ENCODE data around the gene SMG6.
"Not testable (repeated sequence)": the region's sequence is repeated elsewhere in the genome, so short reads cannot be mapped to it uniquely, and the experiment has no call there.

The SMG6 gene

GRCh38 chr17:2303204-2304188, at the start of gene SMG6, which contains the start of gene SRR:
TSS of gene SMG6 (minus strand) at chr17:2303785. CDS start at chr17:2303720, 65 bp downstream.
TSS of gene SRR (plus strand) at chr17:2303950. CDS start at chr17:2315561, 11,611 bp downstream.
- peak; percentile 95 for DNase-seq

GRCh38 chr17:2351269-2351668, 47.7 kb upstream of the SMG6 start:
- no peak for DNase-seq

- no peak for DNase-seq
Measured at GRCh38 chr17:2347805-2348685, 44.5 kb upstream of the SMG6 start.

- DNase-seq, result no peak
Measured at GRCh38 chr17:2346475-2346874, 42.9 kb upstream of the SMG6 start.

GRCh38 chr17:2344528-2344927, 40.9 kb upstream of the SMG6 start:
- DNase-seq, result no peak

- peak; percentile 19 for DNase-seq
Measured at GRCh38 chr17:2343421-2343820, 39.8 kb upstream of the SMG6 start.

- DNase-seq, result no peak
Measured at GRCh38 chr17:2338315-2338657, 34.7 kb upstream of the SMG6 start.

GRCh38 chr17:2337544-2338314, 34.1 kb upstream of the SMG6 start:
- peak; percentile 39 for DNase-seq

- DNase-seq, result peak; percentile 60
Measured at GRCh38 chr17:2336852-2337543, 33.4 kb upstream of the SMG6 start, which contains the start of gene SGSM2. TSS of gene SGSM2 (plus strand) at chr17:2337501. CDS start at chr17:2337689, 188 bp downstream.

- peak; percentile 85 for DNase-seq
Measured at GRCh38 chr17:2336215-2336851, 32.7 kb upstream of the SMG6 start, which contains the start of gene TSR1. TSS of gene TSR1 (minus strand) at chr17:2336457. CDS start at chr17:2336427, 30 bp downstream.

GRCh38 chr17:2335726-2336214, 32.2 kb upstream of the SMG6 start:
- DNase-seq, result no peak

GRCh38 chr17:2331303-2331702, 27.7 kb upstream of the SMG6 start:
- no peak for DNase-seq

- no peak for DNase-seq
Measured at GRCh38 chr17:2323629-2324314, 20.2 kb upstream of the SMG6 start.

GRCh38 chr17:2321399-2321798, 17.8 kb upstream of the SMG6 start:
- DNase-seq, result no peak

GRCh38 chr17:2319051-2319450, 15.5 kb upstream of the SMG6 start:
- DNase-seq, result no peak

- no peak for DNase-seq
Measured at GRCh38 chr17:2317796-2318195, 14.2 kb upstream of the SMG6 start.

- DNase-seq, result not testable (repeated sequence)
Measured at GRCh38 chr17:2316916-2317205, 13.3 kb upstream of the SMG6 start.

GRCh38 chr17:2312736-2313135, 9.2 kb upstream of the SMG6 start:
- DNase-seq, result no peak

GRCh38 chr17:2309338-2310154, 6.0 kb upstream of the SMG6 start:
- no peak for DNase-seq

- DNase-seq, result no peak
Measured at GRCh38 chr17:2304931-2305330, 1.3 kb upstream of the SMG6 start.

Data from activated effector memory CD4-positive, alpha-beta T cell treated with Interleukin-2 at 50 U/mL for 16 hours (primary cell).